H1 (cell line): ENCODE results near the gene FAM81A. TPM values are rescaled to one million over a fixed set of nuclear protein-coding genes. Genes with fewer than 3 reads are reported as not detected.

Source experiments
- CHD7 ChIP-seq: fragments of 300-600 bp; sonication (generic); IDR thresholded peaks from 2 replicates; pipeline ENCODE4 v1.7.1; 2012; ENCODE audit warnings: low read length, moderate library complexity, mild to moderate bottlenecking, inconsistent platforms; ENCODE audit not compliant: insufficient replicate concordance
- polyA plus RNA-seq, 7 experiments: library from polyadenylated mRNA; depleted of rRNA in 3 of 7; stranded (reverse) in 5 of 7; unstranded in 2 of 7; fragments of >200 nt in 5 of 7; fragments of 200-250 nt in 2 of 7; gene quantifications; 1 replicate in 5 of 7; 2 replicates in 1 of 7; 4 replicates in 1 of 7; pipeline versions ENCODE4 v1.2.1 to v1.2.3, GENCODE V29; 2011 to 2013; ENCODE audit warnings: missing spikeins in 2 of 7, mixed read lengths in 2 of 7
- total RNA-seq: library from RNA; stranded (reverse); fragmentation: NEBNext Ultra II Directional; extraction: Animal tissue kit (Norgen Biotek cat#: 25700); gene quantifications from 2 replicates; pipeline ENCODE4 v1.2.1, GENCODE V29; 2021

FAM81A gene
- total and polyA plus RNA-seq, 2 of the 8 experiments (the other 6 are each of a cell fraction or from before 2014, with no cell fraction given) = 0.56 to 3.0 TPM

DNA sequence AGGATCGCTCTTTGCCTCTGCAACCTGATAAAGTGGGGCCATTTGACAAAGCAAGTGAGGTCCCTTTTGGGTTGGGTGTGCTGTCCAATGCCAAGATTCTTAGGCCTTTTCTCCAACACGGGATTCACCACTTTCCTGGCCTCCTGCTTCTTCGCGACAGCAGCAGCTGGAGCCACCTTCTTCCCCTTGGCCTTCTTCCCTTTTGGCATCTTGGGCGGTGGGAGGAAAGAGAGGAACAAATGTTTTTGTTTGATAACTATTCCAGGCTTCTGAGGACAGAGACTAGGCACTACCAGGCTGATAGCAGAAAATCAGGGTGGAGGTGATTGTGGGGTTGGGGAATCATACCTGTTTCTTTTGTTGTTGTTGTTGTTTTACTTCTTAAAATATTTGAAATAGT, 30.0 kb upstream of the FAM81A start (continued):
- no peak for TF ChIP-seq CHD7
